Inflammatory macrophage (primary cell): ENCODE results near the gene CHAC1.

Source experiments
- DNase-seq, 2 donors: peaks; one replicate each; pipeline ENCODE4 v3.0.0-alpha.2; 2020 to 2022

CHAC1 gene

GRCh38 chr15:40990080-40990479, 36.8 kb downstream of the CHAC1 start:
- DNase-seq, result no peak

DNA sequence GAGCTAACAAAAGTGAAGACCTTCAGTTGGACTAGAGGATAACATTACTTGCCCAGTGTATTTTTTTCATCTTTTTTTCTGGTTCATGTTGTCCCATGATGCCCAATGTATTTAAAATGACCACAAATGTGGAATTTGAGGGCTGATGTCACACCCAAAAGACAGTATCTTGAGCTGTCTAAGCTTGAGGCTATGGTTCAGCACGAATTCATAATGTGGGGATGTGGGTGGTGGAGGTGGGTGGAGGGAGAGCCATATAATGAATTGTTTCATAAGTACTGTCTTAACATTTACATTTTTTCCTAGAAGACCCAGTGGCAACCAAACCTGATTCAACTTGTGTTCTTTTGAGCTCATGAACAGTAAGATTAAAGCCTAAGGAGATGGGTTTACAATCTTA, 37.5 kb downstream of the CHAC1 start:
- DNase-seq, result peak in 1 of 2 donors; percentile 35

- no peak for DNase-seq
Observed at GRCh38 chr15:40991355-40991754, 38.1 kb downstream of the CHAC1 start.

DNA sequence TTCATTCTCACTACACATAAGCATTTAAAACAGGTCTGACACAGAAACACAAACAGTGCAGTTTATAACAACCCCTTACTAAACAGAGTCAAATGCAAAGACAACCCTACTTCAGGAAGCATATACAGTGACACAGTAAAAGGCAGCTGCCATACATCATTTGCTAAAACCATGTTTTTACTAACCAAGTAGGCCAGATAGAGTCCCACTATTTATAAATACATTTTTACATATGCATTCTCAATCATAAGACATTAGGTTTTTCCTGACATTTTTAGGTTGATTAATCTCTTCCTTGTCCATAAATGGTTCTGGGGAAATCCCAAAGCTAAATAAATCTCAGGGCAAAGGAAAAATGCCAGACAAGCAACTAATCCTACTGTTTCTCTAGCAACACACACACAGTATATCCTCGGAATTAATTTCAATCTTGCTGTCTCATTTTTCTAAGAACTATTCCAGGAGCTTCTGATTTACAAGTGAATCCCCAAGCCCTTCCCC, 39.0 kb downstream of the CHAC1 start:
- no peak for DNase-seq

DNA sequence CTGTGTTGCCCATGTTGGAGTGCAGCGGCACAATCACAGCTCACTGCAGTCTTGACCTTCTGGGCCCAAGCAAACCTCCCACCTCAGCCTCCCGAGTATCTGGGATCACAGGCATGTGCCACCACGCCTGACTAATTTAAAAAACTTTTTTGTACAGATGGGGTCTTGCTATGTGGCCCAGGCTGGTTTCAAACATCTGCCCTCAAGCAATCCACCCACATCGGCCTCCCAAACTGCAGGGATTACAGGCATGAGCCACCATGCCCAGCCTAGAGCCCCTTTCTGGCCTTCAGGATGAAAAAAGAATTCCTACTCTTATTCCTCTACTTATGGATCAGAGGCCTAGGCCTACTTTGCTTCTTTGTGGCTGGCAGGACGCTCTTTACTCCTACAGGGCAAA, 39.6 kb downstream of the CHAC1 start:
- no peak for DNase-seq

DNA sequence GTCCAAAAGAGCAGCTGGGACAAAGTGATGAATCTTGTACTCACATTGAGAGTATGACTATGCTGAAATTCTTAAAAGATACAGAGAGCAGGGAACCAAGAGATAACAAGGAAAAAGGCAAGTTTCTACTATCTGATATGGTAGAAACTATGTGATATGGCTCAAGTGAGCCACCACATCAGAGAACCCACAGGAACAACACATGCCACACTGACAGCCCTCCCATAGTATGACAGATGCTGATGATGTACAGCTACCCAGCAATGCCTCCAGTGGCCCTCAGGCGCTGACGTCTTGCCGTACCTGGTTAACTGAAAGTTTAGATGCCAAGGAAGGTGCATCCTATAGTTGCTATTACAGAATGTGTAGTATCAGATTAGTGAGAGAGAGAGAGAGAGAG, 42.4 kb downstream of the CHAC1 start:
- DNase-seq, result no peak

- DNase-seq, result no peak
Observed at GRCh38 chr15:40999190-40999589, 45.9 kb downstream of the CHAC1 start.

DNA sequence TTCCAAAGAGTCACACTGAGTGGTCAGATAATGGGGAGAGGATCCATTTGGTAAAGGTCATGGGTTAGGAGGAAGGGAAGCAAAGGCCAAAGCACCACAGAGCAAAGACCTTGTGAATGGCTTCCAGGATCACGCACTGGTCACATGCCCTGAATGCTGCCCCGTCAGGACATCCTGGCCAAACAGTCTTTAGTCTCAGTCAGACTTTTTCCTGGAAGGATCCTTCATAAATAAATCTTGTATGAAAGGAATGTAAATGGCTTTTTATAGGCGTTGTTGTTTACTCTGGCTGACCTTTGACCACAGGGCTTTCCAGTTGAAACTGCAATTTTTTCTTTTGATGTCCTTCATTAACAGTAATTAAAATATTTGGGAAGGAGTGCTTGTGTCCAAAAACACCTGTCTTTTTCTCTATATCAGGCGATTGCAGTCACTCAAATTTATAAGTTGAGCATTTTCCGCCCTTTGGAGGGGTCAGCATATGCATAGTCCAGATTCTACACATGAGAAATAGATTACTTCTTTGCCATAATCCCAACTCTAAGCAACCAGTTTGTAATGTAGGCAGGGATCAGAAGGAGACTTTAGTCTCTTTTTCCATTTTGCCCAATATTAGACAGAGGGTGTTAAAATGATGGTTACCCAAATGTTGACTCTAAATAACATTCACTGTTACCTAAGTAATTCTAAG, 48.4 kb downstream of the CHAC1 start:
- DNase-seq, result no peak

GRCh38 chr15:41004490-41004889, 51.2 kb downstream of the CHAC1 start:
- DNase-seq, result no peak
